WI38 (cell line): ENCODE results near the gene TMPRSS9.
"Not testable (repeated sequence)": the region's sequence is repeated elsewhere in the genome, so short reads cannot be mapped to it uniquely, and the experiment has no call there.

ENCODE experiments used
- H3K4me3 ChIP-seq: 2 replicates; pipeline ENCODE4 v1.5.1; 2011; ENCODE audit warnings: low read depth, mild to moderate bottlenecking, control low read depth, low read length
- CTCF ChIP-seq: IDR thresholded peaks from 2 replicates; pipeline ENCODE4 v1.5.1; 2012; ENCODE audit warnings: low read depth, mild to moderate bottlenecking, control low read depth, low read length

The TMPRSS9 gene

GRCh38 chr19:2455851-2456570 lies 95.9 kb downstream of the TMPRSS9 start:
- peak overlapping the region; percentile 95 for H3K4me3 ChIP-seq
- no peak for TF ChIP-seq CTCF

- H3K4me3 ChIP-seq = peak overlapping the region; percentile 51
- TF ChIP-seq CTCF = no peak
Observed at GRCh38 chr19:2457394-2458037, 97.5 kb downstream of the TMPRSS9 start.

GRCh38 chr19:2458054-2458453 lies 98.0 kb downstream of the TMPRSS9 start:
- H3K4me3 ChIP-seq = no peak overlapping the region
- no peak for TF ChIP-seq CTCF

- not testable (repeated sequence) for H3K4me3 ChIP-seq
Observed at GRCh38 chr19:2458776-2459175, 98.7 kb downstream of the TMPRSS9 start.

GRCh38 chr19:2460245-2460644 lies 100.2 kb downstream of the TMPRSS9 start:
- no peak for TF ChIP-seq CTCF
- no peak overlapping the region for H3K4me3 ChIP-seq

GRCh38 chr19:2461751-2462634 lies 101.9 kb downstream of the TMPRSS9 start:
- no peak for TF ChIP-seq CTCF

GRCh38 chr19:2462635-2463421 lies 102.8 kb downstream of the TMPRSS9 start:
- TF ChIP-seq CTCF = no peak
- H3K4me3 ChIP-seq = peak overlapping the region; percentile 75

More at GRCh38 chr19:2461751-2462634, 101.9 kb downstream of the TMPRSS9 start:
- peak overlapping the region; percentile 75 for H3K4me3 ChIP-seq

GRCh38 chr19:2463694-2464093 lies 103.6 kb downstream of the TMPRSS9 start:
- not testable (repeated sequence) for H3K4me3 ChIP-seq
